GM18498 (cell line): ENCODE data around the gene CABP1.
"Not testable (repeated sequence)": the region's sequence is repeated elsewhere in the genome, so short reads cannot be mapped to it uniquely, and the experiment has no call there.

Experiments used
- ATAC-seq: cut with Tn5 transposase; IDR thresholded peaks from one replicate; pipeline ENCODE4 v1.9.1; 2021; ENCODE audit warnings: mild to moderate bottlenecking, moderate library complexity; ENCODE audit not compliant: unreplicated experiment

The CABP1 gene

GRCh38 chr12:120639771-120640721 is at the start of gene CABP1:
TSS of gene CABP1 (plus strand) at chr12:120640626. CDS start at chr12:120640686, 60 bp downstream.
- ATAC-seq, result peak; percentile 70

GRCh38 chr12:120590741-120591407 is 49.6 kb upstream of the CABP1 start:
- ATAC-seq, result no peak

GRCh38 chr12:120592121-120593049 is 48.0 kb upstream of the CABP1 start:
- no peak for ATAC-seq

- ATAC-seq, result no peak
Measured at GRCh38 chr12:120596901-120597300, 43.5 kb upstream of the CABP1 start.

- ATAC-seq, result no peak
Measured at GRCh38 chr12:120597861-120598260, 42.6 kb upstream of the CABP1 start.

GRCh38 chr12:120598674-120599463 is 41.6 kb upstream of the CABP1 start:
- no peak for ATAC-seq

- ATAC-seq, result no peak
Measured at GRCh38 chr12:120599672-120600552, 40.5 kb upstream of the CABP1 start.

GRCh38 chr12:120602416-120602815 is 38.0 kb upstream of the CABP1 start:
- not testable (repeated sequence) for ATAC-seq

GRCh38 chr12:120610560-120610959 is 29.9 kb upstream of the CABP1 start:
- no peak for ATAC-seq

GRCh38 chr12:120611534-120611933 is 28.9 kb upstream of the CABP1 start:
- not testable (repeated sequence) for ATAC-seq

- ATAC-seq, result no peak
Measured at GRCh38 chr12:120614848-120615247, 25.6 kb upstream of the CABP1 start.

GRCh38 chr12:120617193-120617592 is 23.2 kb upstream of the CABP1 start:
- ATAC-seq, result not testable (repeated sequence)

GRCh38 chr12:120617767-120618166 is 22.7 kb upstream of the CABP1 start:
- not testable (repeated sequence) for ATAC-seq

- no peak for ATAC-seq
Measured at GRCh38 chr12:120618954-120619615, 21.3 kb upstream of the CABP1 start.

- ATAC-seq, result no peak
Measured at GRCh38 chr12:120620624-120621023, 19.8 kb upstream of the CABP1 start.

GRCh38 chr12:120625557-120626419 is 14.6 kb upstream of the CABP1 start:
- ATAC-seq, result no peak

GRCh38 chr12:120628919-120629318 is 11.5 kb upstream of the CABP1 start:
- ATAC-seq, result no peak
